ENCODE data around the gene MATN4. TPM values are rescaled to one million over a fixed set of nuclear protein-coding genes. Genes with fewer than 3 reads are reported as not detected.

MATN4 gene
- total and polyA plus RNA-seq, 2 of the 13 experiments (the other 11 are each of a cell fraction or from before 2014, with no cell fraction given) = not detected

GRCh38 chr20:45322952-45323383 lies 14.9 kb upstream of the MATN4 start (continued):
- TF ChIP-seq, protein P1, sequence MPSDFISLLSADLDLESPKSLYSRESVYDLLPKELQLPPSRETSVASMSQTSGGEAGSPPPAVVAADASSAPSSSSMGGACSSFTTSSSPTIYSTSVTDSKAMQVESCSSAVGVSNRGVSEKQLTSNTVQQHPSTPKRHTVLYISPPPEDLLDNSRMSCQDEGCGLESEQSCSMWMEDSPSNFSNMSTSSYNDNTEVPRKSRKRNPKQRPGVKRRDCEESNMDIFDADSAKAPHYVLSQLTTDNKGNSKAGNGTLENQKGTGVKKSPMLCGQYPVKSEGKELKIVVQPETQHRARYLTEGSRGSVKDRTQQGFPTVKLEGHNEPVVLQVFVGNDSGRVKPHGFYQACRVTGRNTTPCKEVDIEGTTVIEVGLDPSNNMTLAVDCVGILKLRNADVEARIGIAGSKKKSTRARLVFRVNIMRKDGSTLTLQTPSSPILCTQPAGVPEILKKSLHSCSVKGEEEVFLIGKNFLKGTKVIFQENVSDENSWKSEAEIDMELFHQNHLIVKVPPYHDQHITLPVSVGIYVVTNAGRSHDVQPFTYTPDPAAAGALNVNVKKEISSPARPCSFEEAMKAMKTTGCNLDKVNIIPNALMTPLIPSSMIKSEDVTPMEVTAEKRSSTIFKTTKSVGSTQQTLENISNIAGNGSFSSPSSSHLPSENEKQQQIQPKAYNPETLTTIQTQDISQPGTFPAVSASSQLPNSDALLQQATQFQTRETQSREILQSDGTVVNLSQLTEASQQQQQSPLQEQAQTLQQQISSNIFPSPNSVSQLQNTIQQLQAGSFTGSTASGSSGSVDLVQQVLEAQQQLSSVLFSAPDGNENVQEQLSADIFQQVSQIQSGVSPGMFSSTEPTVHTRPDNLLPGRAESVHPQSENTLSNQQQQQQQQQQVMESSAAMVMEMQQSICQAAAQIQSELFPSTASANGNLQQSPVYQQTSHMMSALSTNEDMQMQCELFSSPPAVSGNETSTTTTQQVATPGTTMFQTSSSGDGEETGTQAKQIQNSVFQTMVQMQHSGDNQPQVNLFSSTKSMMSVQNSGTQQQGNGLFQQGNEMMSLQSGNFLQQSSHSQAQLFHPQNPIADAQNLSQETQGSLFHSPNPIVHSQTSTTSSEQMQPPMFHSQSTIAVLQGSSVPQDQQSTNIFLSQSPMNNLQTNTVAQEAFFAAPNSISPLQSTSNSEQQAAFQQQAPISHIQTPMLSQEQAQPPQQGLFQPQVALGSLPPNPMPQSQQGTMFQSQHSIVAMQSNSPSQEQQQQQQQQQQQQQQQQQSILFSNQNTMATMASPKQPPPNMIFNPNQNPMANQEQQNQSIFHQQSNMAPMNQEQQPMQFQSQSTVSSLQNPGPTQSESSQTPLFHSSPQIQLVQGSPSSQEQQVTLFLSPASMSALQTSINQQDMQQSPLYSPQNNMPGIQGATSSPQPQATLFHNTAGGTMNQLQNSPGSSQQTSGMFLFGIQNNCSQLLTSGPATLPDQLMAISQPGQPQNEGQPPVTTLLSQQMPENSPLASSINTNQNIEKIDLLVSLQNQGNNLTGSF (CRISPR knock-in tag; IDR thresholded peaks at IDR 0.05) = 0 out of 2 replicates have a peak, but pooled peaks have one; percentile 73
- TF ChIP-seq ATF1 (CRISPR knock-in tag; IDR thresholded peaks at IDR 0.05) = no peak
- no peak for TF ChIP-seq RBAK (CRISPR knock-in tag; IDR thresholded peaks at IDR 0.05)
- TF ChIP-seq, protein P2, sequence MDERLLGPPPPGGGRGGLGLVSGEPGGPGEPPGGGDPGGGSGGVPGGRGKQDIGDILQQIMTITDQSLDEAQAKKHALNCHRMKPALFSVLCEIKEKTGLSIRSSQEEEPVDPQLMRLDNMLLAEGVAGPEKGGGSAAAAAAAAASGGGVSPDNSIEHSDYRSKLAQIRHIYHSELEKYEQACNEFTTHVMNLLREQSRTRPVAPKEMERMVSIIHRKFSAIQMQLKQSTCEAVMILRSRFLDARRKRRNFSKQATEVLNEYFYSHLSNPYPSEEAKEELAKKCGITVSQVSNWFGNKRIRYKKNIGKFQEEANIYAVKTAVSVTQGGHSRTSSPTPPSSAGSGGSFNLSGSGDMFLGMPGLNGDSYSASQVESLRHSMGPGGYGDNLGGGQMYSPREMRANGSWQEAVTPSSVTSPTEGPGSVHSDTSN (CRISPR knock-in tag; IDR thresholded peaks at IDR 0.05) = peak; percentile 86
- no peak for TF ChIP-seq NR1H2 (CRISPR knock-in tag; IDR thresholded peaks at IDR 0.05; ENCODE audit: borderline replicate concordance, low read depth)
- peak; percentile 54; the same call in 1 of the 2 replicates for TF ChIP-seq MYNN (CRISPR knock-in tag; IDR thresholded peaks at IDR 0.05; ENCODE audit: low read depth)
- peak; percentile 74 for TF ChIP-seq GATAD2A (CRISPR knock-in tag; IDR thresholded peaks at IDR 0.05)
- TF ChIP-seq, protein P3, sequence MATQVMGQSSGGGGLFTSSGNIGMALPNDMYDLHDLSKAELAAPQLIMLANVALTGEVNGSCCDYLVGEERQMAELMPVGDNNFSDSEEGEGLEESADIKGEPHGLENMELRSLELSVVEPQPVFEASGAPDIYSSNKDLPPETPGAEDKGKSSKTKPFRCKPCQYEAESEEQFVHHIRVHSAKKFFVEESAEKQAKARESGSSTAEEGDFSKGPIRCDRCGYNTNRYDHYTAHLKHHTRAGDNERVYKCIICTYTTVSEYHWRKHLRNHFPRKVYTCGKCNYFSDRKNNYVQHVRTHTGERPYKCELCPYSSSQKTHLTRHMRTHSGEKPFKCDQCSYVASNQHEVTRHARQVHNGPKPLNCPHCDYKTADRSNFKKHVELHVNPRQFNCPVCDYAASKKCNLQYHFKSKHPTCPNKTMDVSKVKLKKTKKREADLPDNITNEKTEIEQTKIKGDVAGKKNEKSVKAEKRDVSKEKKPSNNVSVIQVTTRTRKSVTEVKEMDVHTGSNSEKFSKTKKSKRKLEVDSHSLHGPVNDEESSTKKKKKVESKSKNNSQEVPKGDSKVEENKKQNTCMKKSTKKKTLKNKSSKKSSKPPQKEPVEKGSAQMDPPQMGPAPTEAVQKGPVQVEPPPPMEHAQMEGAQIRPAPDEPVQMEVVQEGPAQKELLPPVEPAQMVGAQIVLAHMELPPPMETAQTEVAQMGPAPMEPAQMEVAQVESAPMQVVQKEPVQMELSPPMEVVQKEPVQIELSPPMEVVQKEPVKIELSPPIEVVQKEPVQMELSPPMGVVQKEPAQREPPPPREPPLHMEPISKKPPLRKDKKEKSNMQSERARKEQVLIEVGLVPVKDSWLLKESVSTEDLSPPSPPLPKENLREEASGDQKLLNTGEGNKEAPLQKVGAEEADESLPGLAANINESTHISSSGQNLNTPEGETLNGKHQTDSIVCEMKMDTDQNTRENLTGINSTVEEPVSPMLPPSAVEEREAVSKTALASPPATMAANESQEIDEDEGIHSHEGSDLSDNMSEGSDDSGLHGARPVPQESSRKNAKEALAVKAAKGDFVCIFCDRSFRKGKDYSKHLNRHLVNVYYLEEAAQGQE (IDR thresholded peaks at IDR 0.05; ENCODE audit: borderline replicate concordance in 1 of 2, low read depth in 1 of 2, low read length in 2 of 2) = no peak
- TF ChIP-seq, protein P4, sequence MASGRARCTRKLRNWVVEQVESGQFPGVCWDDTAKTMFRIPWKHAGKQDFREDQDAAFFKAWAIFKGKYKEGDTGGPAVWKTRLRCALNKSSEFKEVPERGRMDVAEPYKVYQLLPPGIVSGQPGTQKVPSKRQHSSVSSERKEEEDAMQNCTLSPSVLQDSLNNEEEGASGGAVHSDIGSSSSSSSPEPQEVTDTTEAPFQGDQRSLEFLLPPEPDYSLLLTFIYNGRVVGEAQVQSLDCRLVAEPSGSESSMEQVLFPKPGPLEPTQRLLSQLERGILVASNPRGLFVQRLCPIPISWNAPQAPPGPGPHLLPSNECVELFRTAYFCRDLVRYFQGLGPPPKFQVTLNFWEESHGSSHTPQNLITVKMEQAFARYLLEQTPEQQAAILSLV (CRISPR knock-in tag; IDR thresholded peaks at IDR 0.05; ENCODE audit: borderline replicate concordance) = no peak
- TF ChIP-seq ZNF678 (CRISPR knock-in tag; IDR thresholded peaks at IDR 0.05) = no peak
- TF ChIP-seq KDM4B (CRISPR knock-in tag; IDR thresholded peaks at IDR 0.05) = peak; percentile 85; the same call in 1 of the 2 replicates
- TF ChIP-seq ZFY (CRISPR knock-in tag; IDR thresholded peaks at IDR 0.05) = 0 out of 2 replicates have a peak, but pooled peaks have one; percentile 43
- TF ChIP-seq ZFP36L2 (CRISPR knock-in tag; IDR thresholded peaks at IDR 0.05) = peak; percentile 78; the same call in 1 of the 2 replicates
- TF ChIP-seq, protein P5, sequence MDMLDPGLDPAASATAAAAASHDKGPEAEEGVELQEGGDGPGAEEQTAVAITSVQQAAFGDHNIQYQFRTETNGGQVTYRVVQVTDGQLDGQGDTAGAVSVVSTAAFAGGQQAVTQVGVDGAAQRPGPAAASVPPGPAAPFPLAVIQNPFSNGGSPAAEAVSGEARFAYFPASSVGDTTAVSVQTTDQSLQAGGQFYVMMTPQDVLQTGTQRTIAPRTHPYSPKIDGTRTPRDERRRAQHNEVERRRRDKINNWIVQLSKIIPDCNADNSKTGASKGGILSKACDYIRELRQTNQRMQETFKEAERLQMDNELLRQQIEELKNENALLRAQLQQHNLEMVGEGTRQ (IDR thresholded peaks at IDR 0.05; ENCODE audit: low read depth, low read length) = peak; percentile 62
- TF ChIP-seq, protein P5 (CRISPR knock-in tag; IDR thresholded peaks at IDR 0.05; ENCODE audit: borderline replicate concordance) = no peak; the same call in 1 of the 2 replicates
- no peak for TF ChIP-seq JUN (CRISPR knock-in tag; IDR thresholded peaks at IDR 0.05)
- peak; percentile 53; the same call in 1 of the 2 replicates for TF ChIP-seq KMT2B (CRISPR knock-in tag; IDR thresholded peaks at IDR 0.05)
